Dermis microvascular lymphatic vessel endothelial cell (primary cell): ENCODE results near the gene STARD9. TPM values are rescaled to one million over a fixed set of nuclear protein-coding genes. Genes with fewer than 3 reads are reported as not detected.
"Not testable (repeated sequence)": the region's sequence is repeated elsewhere in the genome, so short reads cannot be mapped to it uniquely, and the experiment has no call there.

ENCODE experiments used
- DNase-seq, 2 donors: peaks; one replicate each; pipeline versions ENCODE4 v3.0.0 to v3.0.0-alpha.2; 2010; ENCODE audit warnings: low read depth in 2 of 2
- total RNA-seq: library from RNA; depleted of rRNA; stranded (reverse); fragments of >200 nt; gene quantifications from 2 replicates; pipeline ENCODE4 v1.2.1, GENCODE V29; 2014

Gene STARD9
- total RNA-seq, 1 donor from 2014 or later: 4.0 TPM

- not testable (repeated sequence) for DNase-seq
Measured at GRCh38 chr15:42764154-42764731, 188.8 kb downstream of the STARD9 start.

- DNase-seq: not testable (repeated sequence)
Measured at GRCh38 chr15:42766109-42766508, 190.7 kb downstream of the STARD9 start.

Other genes starting within 250 kb of the STARD9 start
- 0.13 and 0.76 TPM in 2 replicates for gene CAPN3, start 216.1 kb upstream of the STARD9 start, total RNA-seq
- gene ZNF106, start 84.5 kb upstream of the STARD9 start, total RNA-seq: 30.5 and 30.6 TPM in 2 replicates
- 149 and 154 TPM in 2 replicates for gene SNAP23, start 80.0 kb upstream of the STARD9 start, total RNA-seq
- 12.2 and 16.6 TPM in 2 replicates for gene LRRC57, start 26.8 kb upstream of the STARD9 start, total RNA-seq
- 18.1 and 26.8 TPM in 2 replicates for gene HAUS2, start 26.8 kb upstream of the STARD9 start, total RNA-seq
- gene CDAN1, start 161.5 kb downstream of the STARD9 start, total RNA-seq: 7.4 and 9.2 TPM in 2 replicates